ENCODE measurements around the gene DMRTA2.

The DMRTA2 gene

DNA sequence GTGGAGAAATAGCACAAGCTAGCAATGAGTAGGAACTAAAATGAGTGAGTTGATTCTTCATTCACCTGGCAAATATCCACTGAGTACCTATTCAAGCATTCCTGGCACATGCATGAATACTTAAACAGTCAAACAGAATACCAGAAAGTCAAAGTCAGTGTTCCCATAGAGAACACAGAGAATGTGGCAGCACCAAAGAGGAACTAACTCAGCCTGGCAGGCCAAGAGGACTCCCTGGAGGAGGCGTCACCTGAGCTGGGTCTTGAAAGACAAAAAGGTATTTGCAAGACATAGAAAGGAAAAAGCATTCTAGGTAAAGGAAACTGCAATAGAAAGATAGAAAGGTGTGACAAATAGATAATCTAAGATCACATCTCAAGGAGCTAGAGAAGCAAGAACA lies 49.7 kb downstream of the DMRTA2 start:
- DNase-seq = no peak

DNA sequence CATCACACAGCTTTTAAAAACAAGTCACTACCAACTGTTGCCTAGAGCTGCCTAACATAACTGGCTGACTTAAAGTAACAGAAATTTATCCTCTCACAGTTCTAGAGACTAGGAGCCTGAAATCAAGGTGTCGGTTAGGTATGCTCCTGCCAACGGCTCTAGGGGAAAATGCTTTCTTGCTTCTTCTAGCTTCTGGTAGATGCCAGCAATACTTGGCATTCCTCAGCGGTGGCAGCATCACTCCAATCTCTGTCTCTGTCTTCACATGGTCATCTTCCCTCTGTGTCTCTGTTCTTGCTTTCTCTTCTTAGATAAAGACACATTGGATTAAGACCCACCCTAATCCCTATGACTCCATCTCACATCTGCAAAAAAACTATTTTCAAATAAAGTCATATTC lies 51.5 kb downstream of the DMRTA2 start:
- DNase-seq = no peak

DNA sequence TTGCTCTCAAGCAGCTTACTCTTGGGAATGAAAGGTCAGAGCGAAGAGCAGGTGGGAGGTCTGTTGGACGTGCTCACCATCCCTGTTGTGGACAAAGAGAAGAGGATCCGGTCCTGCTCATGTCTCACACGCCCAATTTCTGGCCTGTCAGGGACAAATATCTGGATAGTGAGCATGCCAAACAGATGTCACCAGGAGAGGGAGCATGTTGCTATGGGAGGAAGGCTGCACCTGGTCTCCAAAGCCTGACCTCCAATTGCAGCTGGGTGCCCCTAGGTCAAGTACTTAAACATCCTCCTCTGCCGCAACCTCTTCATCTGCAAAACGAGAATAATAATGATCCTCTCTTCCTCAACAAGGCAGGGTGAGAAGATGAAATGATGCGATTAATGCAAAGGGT lies 53.4 kb downstream of the DMRTA2 start:
- DNase-seq = peak; percentile 27

DNA sequence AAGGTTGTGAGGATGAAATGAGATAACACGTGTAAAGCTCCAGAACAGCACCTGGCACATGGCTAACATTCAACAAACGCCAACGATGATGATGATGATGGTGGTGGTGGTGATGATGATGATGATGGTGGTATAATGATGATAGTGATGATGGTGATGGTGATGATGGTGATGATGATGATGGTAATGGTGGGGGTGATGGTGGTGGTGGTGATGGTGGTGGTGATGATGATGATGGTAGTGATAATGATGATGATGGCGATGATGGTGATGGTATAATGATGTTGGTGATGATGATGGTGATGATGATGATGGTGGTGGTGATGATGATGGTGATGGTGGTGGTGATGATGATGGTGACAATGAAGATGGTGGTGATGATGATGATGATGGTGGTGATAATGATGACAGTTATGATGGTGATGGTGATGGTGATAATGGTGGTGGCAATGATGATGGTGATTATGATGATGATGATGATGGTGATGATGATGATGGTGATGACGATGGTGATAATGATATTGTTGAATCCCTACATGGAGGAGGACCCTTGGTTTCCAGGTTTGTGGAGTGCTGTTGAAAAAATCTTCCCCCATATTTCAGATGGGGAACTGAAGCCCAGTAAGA lies 54.1 kb downstream of the DMRTA2 start:
- DNase-seq = no peak

DNA sequence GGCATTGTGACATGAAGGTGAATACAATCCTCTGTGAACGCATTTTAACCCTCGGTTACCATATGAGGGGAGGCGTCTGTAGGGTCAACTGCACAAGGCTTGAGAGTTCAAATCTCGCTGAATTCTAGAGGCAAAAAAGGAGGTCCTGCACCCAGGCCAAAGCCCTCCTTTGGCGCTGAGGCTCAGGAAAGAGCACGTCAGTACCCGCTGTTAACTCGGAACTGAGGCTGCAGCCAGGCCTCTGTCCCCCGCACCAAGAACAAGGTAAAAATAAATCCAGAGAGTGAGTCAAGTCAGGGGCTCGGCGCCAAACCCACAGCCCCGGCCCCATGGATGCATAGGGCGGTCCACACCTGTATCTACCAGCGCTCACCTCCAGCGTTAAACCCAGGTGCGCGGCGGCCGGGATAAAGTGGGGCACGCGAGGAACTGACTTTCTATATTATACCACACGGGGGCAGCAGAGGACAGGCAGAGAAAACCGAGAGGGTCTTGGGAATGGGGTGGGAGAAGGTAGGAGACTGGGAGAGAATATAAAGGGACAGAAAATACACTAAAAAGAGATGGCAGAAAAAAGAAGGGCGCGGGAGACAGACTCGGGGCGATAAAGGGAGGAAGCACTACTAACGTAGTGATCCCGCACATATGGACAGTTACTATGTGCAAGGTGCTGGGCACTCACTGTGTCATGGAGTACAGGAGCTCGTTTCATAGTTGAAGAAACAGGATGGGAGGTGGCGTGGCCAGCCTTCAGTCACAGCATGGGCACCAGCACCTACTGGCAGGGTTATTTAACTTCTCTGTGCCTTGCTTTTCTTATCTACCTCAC lies 54.9 kb downstream of the DMRTA2 start:
- DNase-seq = peak; percentile 58
